ENCODE measurements around the gene PARD3. TPM values are rescaled to one million over a fixed set of nuclear protein-coding genes. Genes with fewer than 3 reads are reported as not detected.

Gene PARD3
- total RNA-seq, 1 experiment from 2014 or later = 46.3 TPM

GRCh38 chr10:34593374-34593890, 221.7 kb downstream of the PARD3 start (continued):
- TF ChIP-seq, protein P1, sequence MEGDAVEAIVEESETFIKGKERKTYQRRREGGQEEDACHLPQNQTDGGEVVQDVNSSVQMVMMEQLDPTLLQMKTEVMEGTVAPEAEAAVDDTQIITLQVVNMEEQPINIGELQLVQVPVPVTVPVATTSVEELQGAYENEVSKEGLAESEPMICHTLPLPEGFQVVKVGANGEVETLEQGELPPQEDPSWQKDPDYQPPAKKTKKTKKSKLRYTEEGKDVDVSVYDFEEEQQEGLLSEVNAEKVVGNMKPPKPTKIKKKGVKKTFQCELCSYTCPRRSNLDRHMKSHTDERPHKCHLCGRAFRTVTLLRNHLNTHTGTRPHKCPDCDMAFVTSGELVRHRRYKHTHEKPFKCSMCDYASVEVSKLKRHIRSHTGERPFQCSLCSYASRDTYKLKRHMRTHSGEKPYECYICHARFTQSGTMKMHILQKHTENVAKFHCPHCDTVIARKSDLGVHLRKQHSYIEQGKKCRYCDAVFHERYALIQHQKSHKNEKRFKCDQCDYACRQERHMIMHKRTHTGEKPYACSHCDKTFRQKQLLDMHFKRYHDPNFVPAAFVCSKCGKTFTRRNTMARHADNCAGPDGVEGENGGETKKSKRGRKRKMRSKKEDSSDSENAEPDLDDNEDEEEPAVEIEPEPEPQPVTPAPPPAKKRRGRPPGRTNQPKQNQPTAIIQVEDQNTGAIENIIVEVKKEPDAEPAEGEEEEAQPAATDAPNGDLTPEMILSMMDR (IDR thresholded peaks at IDR 0.05 in 2 of 3, conservative IDR thresholded peaks at IDR 0.05 in 1 of 3; ENCODE audit: borderline replicate concordance in 1 of 3, insufficient read depth in 1 of 3, low read depth in 2 of 3, low read length in 2 of 3) = no peak
- TF ChIP-seq, protein P2, sequence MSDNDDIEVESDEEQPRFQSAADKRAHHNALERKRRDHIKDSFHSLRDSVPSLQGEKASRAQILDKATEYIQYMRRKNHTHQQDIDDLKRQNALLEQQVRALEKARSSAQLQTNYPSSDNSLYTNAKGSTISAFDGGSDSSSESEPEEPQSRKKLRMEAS (IDR thresholded peaks at IDR 0.05) = no peak

DNA sequence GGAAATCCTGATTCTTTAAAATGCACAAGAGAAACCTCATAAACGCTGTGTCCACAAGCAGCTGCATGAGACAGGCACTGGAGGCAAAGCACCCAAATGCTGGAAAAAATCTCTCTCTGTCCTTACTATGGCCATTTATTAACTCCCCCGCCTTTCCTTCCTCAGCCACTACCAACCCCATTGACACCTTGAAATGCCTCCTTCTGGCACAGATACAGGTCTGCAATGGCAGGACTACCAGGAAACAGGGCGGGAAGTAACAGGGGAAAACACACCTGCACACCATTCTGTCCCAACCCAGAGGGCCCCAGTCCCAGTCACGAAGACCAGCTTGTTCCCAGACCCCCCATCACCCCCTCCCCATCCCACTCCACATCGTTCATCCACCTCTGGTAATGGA, 224.3 kb downstream of the PARD3 start:
- BruUV-seq (replicated peaks) = no TSS peak
- Histone ChIP-seq H3K4me3 (replicated peaks in 1 of 2; ENCODE audit: low read depth in 1 of 2, low read length in 2 of 2) (no peak overlapping the region), H3K4me2 (ENCODE audit: low read length) (no peak overlapping the region), H3K27ac (ENCODE audit: low read depth, low read length) (no peak overlapping the region), H3K9ac (ENCODE audit: low read length) (no peak overlapping the region), H3K9me2 (ENCODE audit: insufficient read depth) (no peaks in the 10 kb centered on the region), H3K36me3 (ENCODE audit: control insufficient read depth in 1 of 2, insufficient read depth in 2 of 2, low read length in 2 of 2) (no peaks in the 10 kb centered on the region), H3K27me3 (ENCODE audit: insufficient read depth, low read length) (no peaks in the 10 kb centered on the region), H3K79me2 (ENCODE audit: insufficient read depth, low read length) (peaks cover 12% of the 10 kb centered on the region), H3K4me1 (ENCODE audit: control insufficient read depth in 1 of 2, insufficient read depth in 2 of 2, low read length in 2 of 2) (peaks cover 0 to 13% of the 10 kb centered on the region in 2 experiments; a peak in 2 of 4 replicates), H4K20me1 (ENCODE audit: insufficient read depth) (no peaks in the 10 kb centered on the region), H3K9me3 (ENCODE audit: control insufficient read depth in 1 of 2, insufficient read depth in 1 of 2, low read depth in 1 of 2, low read length in 2 of 2) (no peaks in the 10 kb centered on the region), H2AFZ (ENCODE audit: low read depth, low read length, poor library complexity, severe bottlenecking) (no peak overlapping the region)
- DNase-seq (ENCODE audit: low read depth, low spot score) (no peak), ATAC-seq (no peak)
- RAD21 ChIA-PET (ENCODE audit: low non-redundant PET in 1 of 2, low total read pairs in 2 of 2, uncharacterized antibody in 2 of 2, unreplicated experiment in 2 of 2) = no interaction called here
- CTCF ChIA-PET = no interaction called here
- intact Hi-C loops (cut with micrococcal nuclease) = no loop called here
- TF ChIP-seq SRF (IDR thresholded peaks at IDR 0.05; ENCODE audit: low read depth) (no peak), EGR1 (IDR thresholded peaks at IDR 0.05; ENCODE audit: low read depth) (no peak), FOSL1 (IDR thresholded peaks at IDR 0.05; ENCODE audit: low read depth) (no peak), ZFX (IDR thresholded peaks at IDR 0.05) (no peak), ELF1 (IDR thresholded peaks at IDR 0.05; ENCODE audit: borderline replicate concordance, low read depth) (no peak), TCF7L2 (IDR thresholded peaks at IDR 0.05; ENCODE audit: borderline replicate concordance, extremely low read depth, insufficient read depth, insufficient read length) (no peak), EZH2 (IDR thresholded peaks at IDR 0.05) (no peak), CEBPB (IDR thresholded peaks at IDR 0.05; ENCODE audit: low read depth) (no peak)
- TF ChIP-seq, protein P2 (IDR thresholded peaks at IDR 0.05) = no peak
- POLR2A ChIA-PET = interaction anchor here (1.1 kb wide), 1 partner anchor 13 kb away, joined by 3 read pairs; no protein-coding TSS in a partner anchor

All from HCT116 (cell line).